HG02642 (cell line): ENCODE measurements around the gene COL23A1.

Experiments
- ATAC-seq: cut with Tn5 transposase; IDR thresholded peaks from one replicate; pipeline ENCODE4 v1.9.1; 2021; ENCODE audit warnings: mild to moderate bottlenecking; ENCODE audit not compliant: unreplicated experiment, poor library complexity

Gene COL23A1

DNA sequence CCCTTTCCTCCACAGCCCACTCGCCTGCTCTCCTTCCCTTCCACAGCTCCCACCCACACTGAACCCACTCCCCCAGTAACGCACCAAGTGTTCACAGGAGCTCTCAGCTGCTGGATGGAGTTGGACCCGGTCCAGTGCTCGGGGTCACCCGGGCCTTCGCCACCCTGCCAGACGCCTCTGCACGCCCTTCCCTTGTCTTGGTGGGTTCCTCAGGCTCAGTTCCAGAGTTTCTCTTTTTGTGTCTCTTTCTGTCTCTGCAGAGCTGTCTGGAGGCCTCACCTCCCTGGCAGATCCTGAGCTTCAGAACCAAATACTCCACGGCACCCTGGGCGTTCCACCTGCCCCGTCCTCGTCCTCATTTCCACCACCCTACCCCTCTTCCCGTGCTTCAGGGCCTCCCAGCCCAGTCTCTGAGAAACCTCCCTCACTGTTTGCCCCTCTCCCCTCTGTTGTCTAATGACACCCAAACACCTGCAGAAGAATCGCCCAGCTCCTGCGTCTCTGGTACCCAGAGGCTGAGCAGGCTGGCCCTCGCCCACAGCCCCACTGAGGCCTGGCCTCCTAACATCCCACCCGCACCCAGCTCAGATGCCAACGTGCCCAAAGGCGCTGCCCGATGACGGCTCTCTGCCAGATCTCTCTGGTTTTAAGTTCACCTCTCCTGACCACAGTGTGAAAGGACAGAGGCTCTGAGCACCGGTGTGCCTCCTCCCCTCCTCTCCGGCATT lies 74.3 kb downstream of the COL23A1 start:
- ATAC-seq = no peak

DNA sequence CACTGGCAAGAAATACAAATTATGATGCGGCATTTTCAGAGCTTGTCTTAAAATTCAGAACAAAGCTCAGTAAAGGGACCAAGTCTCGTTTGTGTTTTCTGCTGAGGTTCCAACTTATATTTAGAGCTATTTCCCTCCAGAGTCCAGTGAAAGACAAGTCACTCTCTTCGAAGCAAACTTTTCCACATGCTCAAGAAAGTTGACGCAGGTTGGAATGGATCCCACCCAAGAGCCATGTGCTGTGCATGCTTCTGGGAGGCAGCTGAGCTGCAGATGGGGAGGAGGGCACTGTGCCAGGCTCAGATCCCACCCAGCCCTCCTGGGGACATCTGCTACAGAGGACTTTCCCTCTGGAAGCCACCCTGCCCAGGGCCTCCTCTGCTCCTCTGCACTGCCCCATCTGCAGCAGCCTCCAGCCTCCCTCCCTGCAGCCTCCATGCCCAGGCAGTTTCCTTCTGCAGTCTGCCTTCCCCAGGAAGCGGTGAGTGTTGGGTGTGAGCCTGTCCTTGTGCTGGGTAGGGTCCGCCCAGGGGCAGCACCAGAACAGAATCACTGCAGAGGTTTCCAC lies 75.3 kb downstream of the COL23A1 start:
- ATAC-seq = no peak

DNA sequence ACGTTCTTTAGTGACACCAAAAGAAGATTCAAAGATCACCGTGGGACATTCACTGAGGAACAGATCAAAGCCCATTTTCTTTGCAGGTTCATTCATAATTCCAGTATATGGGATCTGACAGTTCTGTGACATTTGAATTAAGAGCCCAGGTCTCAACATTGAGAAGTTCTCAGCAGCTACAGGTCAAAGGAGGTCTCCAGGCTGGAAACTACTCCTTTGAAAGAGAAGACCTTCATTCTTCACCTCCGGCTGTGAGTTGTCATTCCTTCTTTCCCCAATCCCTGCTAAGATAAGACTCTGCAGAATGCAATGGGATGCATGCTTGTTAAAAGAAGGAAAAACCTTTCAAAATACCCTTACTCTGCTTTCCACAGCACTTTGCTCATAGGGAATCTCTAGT lies 79.0 kb downstream of the COL23A1 start:
- ATAC-seq = no peak

DNA sequence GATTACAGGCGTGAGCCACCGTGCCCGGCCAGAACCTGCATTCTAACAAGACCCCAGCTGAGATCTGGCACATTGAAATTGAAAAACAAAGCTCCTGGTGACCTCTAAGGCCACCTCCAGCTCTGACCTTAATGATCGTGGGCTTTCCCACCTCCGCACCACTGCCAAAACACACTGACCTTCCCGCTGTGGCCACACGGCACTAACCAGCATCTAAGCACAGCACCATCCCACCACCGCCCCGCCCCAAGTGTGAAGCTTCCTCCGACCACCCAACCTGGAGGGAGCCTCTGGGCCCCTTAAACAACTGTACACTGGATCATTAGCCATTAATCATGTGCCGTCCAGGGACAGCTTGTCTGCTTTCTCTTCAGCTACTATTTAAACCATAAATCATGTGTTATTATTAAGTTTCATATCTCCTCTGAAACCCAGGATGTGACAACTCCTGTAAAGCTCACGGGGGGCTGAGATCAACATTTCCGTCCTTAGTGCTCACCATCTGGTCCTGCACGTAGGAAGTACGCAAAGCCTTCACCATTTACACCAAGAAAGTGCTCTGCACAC lies 80.6 kb downstream of the COL23A1 start:
- ATAC-seq = no peak

DNA sequence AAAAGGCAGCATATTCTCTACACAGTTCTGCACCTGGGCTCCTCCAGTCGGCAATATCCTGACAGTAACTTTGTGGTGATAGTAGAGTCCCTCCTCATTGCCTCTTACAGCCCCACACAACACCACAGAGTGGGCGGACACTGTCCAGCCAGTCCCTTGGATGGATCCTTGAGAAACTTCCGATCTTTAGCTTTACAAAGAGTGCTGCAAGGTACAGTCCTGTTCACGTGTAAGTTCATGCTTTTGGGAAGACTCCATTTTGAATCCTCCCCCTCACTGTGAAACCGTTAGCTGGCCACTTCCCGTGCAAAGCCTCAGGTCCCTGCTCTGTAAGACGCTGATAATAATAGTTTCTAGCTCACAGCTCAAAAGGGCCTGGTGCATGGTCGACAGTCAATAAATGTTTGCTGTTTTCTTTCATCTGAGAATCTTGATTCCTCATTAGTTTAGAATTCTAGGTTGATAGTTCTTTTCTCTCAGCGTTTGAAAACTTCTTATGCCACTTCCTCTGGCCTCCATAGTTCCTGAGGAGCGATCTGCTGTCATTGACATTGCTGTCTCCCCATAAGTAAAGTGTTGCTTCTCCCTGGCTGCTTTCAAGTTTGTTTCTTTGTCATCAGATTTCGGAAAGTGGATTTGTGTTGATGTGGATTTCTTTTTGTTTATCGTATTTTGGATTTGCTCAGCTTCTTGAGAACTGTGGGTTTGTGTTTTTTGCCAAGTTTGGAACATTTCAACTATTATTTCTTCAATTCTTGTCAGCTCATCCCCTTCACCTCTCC lies 82.9 kb downstream of the COL23A1 start:
- ATAC-seq = no peak

DNA sequence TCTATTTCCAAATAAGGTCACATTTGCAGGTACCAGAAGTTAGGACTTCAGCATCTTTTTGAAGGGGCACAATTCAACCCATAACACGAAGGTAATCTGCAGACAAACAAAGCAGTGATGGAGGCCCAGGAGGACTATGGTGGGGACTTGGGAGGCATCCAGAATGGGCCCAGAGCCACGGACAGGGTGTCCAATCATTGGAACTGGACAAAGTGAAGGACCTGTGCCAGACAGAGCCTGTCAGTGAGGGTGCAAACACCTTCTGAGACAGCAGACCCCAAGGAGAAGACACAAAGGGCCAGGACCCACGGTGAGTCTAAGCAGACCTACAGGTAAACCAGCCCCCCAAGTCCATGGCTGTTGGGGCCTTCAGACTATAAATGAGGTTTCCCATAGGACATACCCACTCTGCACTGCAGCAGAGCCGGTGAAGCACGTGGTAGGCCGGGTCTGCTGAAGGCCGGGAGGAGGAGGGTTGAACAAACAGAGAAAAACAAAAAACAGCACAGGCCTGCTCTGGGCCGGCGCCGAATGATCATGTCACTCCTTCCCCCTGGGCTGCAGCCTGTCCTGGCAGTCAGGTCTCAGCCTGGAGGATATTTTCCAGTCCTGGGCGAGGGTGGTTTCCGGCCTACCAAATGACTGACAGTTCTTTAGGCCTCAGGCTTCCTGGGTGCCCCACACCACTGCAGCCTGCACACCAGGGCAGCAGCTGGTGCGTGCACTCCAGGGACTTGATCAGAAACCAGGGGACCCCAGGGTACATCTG lies 84.4 kb downstream of the COL23A1 start:
- ATAC-seq = no peak

DNA sequence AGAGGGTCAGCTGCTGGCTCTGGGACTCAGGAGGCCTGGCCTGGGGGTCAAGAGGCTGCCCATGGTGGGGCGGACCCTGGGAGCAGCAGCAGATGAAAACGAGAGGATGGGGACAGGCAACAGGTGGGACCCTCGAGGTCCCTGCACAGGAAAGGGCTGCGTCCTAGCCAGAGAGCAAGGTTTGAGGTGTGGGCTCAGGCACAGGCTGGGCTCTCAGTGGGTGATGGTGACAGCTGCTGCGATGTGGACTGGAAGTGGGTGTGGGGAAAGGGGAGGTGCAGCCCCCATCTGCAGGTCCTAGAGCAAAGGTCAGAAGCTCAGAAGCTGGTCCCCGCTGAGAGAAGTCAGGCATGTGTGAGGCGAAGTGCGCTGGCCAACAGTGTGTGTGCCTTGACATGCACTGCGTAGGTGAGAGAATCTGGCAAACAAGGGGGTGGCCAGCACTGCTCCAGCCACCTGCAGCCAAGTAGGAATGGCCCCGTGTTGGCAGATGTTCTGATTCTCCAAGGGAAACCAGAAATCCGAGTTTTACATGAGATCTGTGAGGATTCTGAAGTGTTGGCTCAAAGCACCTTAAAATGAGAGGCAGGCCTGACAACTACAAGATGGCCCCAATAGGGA lies 85.7 kb downstream of the COL23A1 start:
- ATAC-seq = no peak

DNA sequence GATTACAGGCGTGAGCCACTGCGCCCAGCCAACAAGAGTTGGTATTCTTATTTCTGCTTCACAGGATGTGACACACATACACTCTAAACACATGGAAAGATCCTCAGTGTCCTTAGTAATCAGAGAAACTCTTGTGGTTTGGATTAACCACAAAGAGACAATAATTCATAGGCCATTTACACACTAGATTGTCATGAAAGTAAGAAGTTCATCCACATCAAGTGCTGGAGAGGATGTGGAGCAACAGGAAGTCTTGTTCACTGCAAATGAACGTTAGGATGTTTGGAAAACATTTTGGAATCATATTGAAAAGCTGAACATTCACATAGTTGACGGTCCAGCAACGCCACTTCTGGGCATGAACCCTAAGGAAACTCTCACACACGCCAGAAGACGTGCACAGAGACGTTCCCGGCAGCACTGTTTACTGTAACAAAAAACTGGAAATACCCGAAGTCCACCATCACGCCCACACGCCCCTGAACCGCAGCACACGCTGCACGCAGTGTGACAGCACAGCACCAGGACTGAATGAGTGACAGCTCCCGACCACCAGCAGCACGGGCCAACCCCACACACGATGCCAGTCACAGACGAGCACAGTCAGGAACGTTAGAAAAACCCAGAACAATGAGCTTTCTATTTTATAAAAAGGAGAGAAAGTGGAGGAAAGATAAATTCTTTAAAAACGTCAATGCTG lies 87.6 kb downstream of the COL23A1 start:
- no peak for ATAC-seq

DNA sequence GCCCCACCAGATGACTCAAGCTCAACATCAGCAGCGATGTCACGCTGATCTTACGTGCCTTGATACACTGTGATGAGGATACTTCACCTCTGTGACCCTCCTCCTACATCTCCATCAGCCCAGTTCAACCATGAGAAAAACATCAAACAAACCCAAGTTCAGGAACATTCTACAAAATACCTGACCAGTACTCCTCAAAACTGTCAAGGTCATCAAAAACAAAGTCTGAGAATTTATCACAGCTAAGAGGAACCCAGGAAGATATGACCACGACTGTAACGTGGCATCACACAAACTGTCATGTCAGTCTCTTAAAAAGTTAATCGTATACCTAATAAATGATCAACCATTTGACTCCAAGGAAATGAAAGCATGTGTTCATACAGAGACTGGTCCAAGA lies 90.8 kb downstream of the COL23A1 start:
- no peak for ATAC-seq

DNA sequence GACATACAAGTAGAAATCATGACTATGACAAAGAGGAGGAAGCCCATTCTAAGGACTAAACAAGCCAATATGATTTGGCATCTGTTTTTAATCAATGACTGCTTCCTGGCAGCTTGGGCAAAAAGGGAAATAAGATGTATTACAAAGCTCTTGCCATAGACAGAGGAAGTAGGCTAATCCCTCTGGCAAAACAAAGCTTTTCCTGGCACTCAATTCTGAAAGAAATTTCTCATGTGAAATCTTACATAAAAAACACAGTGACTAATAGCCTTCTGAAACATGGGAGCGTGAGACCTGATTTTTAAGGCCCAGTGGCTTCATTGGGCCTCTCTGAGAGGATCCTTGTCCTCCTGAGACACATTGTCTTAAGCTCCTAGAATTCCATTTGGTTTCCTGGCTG lies 93.6 kb downstream of the COL23A1 start:
- ATAC-seq = no peak

DNA sequence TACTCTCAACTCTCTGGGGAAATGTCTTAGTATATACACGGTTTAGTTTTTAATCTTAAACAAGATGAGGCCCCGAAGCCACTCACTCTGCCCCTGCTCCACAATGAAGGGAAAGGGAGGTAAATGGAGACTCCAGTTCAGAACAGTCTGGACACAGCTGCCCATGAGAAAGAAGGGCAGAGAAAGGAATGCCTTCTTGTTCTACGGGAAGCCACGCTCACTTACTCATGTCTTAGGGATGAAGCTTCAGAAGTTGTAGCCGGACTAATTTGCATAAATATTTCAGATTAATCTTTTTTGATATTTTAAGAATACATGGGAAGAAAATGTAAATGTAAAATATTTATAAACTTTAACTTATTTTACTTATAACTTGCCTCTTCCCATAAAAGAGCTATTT lies 94.0 kb downstream of the COL23A1 start:
- ATAC-seq = no peak

DNA sequence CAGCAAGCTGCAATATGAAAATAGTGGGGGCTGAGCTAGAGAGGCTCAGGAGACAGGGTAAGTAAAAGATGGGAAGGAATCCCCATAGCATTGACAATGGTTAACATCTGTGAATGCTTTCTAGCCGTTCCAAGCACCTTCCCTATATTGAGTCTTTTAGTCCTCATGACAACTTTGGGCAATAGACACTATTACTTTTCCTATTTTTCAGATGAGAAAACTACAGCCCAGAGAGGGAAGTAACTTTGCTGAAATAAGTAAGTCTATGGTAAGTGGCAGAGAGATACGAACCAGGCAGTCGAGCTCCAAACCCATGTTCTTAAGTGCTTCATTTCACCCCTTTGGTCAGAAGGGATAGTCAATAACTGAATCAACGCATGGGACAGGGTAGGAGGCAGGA lies 94.5 kb downstream of the COL23A1 start:
- no peak for ATAC-seq

DNA sequence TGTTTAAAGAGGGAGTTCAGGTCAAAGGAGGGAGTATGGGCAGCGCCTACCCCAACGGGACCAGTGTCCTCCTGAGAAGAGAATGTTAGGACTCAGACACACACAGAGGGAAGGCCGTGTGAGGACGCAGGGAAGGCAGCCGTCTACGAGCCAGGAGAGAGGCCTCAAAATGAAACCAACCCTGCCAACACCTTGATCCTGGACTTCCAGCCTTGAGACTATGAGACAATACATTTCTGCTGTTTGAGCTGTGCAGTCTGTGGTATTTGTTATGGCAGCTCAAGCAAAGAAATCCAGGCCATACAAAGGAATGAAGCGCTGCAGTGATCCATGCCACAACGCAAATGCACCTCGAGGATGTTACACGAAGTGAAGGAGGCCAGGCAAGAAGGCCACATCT lies 97.9 kb downstream of the COL23A1 start:
- no peak for ATAC-seq

DNA sequence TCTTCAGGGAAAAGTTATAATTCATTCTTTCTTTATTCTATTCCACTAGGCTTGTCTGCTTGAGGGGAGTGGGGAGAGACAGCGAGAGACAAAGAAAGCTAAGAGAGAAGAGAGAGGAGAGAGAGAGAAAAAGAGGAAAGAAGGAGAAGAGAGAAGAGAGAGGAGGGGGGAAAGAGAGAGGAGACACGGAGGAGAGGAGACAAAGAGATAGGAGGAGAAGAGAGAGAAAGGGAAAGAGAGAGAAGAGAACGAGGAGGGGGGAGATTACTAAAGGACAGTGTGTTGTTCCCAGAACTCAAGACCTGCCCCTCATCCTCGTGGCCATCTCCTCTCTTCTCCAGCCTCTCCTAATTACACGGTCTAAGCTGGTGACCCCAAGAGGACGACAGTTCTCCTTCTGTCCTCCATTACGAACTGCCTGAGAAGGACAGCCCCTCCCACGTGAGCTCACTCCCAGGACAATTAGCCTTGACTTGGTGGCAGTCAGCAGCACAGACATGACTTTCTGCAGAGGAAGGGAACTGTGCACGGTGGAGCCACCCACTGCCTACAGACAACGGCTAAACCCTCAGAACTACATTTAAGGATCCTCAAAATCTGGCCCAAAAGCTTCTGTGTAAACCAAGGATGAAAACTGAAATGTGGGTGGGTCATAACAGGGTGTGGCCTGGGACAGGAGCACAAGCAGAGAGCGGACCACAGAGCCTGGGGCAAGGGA lies 99.1 kb downstream of the COL23A1 start:
- no peak for ATAC-seq

DNA sequence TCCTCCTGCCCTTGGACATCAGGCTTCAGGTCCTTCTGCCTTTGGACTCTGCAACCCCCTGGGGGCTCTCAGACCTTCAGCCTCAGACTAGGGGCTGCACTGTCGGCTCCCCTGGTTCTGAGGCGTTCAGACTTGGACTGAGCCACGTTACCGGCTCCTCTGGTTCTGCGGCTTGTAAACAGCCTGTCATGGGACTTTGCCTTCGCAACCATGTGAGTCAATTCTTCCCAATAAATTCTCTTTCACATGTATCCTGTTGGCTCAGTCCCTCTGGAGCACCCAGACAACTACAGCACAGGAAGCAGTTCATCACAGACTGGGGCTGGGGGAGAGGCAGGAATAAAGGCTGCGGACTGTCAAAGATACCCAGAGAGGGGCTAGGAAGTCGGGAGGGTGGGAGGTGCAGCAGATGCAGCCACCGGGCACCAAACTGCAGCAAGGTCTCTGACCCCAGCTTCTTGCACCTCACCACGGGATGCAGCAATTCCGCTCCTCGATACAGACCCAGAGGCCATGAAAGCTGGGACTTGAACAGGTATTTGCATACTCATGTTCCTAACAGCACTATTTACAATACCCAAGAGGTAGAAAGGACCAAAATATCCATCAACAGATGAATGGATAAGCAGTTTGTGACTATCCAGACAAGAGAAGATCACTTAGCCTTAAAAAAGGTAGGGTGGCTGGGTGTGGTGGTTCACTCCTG lies 100.8 kb downstream of the COL23A1 start:
- no peak for ATAC-seq

DNA sequence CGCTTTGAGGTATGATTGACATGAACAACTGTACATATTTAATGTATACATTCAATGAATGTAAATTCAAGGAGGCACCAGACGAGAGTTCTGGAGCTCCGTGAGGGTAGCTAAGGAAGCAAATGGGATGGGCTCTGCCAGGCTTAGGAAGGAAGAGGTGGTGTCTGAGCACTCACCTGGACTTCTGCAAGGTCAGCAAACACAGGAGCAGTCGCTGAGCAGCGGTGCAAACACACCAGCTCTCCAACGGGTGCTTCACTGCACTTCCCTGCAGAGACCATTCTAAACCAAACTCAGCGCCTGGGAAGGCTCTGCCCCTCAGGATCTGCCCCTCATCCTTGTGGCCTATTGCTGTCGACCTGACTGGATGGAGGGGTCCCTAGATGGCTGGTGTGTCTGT lies 101.5 kb downstream of the COL23A1 start:
- ATAC-seq = no peak

DNA sequence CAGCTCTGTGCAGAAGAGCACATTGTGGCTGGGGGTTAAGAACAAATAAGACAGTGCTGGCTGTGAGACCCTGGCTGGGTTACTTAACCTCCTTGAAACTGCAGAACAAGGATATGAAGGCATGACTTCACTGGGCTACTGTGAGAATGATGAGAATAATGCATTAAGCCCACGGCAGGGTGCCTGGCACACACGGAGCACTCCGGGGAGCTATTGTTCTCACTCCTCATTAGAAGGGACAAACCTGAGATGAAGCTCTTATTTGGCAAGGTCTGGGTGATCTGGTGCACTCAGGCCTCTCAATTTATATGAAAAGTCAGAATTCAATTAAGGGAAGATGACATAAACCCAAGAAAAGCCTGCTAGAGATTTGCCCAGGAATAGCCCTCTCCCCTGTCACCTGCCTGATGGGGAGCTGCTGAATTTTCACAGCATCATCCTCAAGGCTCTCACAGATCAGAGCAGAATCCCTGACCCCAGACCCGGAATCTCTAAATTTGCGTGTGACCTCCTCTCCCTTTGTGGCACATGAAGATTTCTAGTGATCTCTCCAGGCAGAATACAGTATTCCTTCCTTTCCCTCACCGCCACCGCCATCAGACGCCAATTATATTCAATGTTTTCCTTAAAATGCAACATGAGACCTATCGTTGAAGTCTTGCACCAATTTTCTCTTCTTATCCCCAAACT lies 102.1 kb downstream of the COL23A1 start:
- ATAC-seq = no peak
